NB4 (cell line): ENCODE results near the gene SDHB.

Source experiments
- MAX ChIP-seq: IDR thresholded peaks from 2 replicates; pipeline ENCODE4 v1.6.1; 2011; ENCODE audit warnings: low read depth, low read length
- MYC ChIP-seq: IDR thresholded peaks from 2 replicates; pipeline ENCODE4 v1.6.1; 2011; ENCODE audit warnings: low read depth, low read length
- POLR2A ChIP-seq: IDR thresholded peaks from 2 replicates; pipeline ENCODE4 v1.6.1; 2011; ENCODE audit warnings: mild to moderate bottlenecking; ENCODE audit not compliant: insufficient read length; ENCODE audit errors: extremely low read depth
- TF ChIP-seq, protein P1 (sequence below): IDR thresholded peaks from one replicate; pipeline ENCODE4 v1.5.1; 2012; ENCODE audit warnings: low read depth, low read length

- TF ChIP-seq, protein P1, sequence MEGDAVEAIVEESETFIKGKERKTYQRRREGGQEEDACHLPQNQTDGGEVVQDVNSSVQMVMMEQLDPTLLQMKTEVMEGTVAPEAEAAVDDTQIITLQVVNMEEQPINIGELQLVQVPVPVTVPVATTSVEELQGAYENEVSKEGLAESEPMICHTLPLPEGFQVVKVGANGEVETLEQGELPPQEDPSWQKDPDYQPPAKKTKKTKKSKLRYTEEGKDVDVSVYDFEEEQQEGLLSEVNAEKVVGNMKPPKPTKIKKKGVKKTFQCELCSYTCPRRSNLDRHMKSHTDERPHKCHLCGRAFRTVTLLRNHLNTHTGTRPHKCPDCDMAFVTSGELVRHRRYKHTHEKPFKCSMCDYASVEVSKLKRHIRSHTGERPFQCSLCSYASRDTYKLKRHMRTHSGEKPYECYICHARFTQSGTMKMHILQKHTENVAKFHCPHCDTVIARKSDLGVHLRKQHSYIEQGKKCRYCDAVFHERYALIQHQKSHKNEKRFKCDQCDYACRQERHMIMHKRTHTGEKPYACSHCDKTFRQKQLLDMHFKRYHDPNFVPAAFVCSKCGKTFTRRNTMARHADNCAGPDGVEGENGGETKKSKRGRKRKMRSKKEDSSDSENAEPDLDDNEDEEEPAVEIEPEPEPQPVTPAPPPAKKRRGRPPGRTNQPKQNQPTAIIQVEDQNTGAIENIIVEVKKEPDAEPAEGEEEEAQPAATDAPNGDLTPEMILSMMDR, result no peak
- TF ChIP-seq MAX, result no peak
- TF ChIP-seq POLR2A, result no peak
- TF ChIP-seq MYC, result no peak
Observed at GRCh38 chr1:17080085-17080759, 26.4 kb upstream of the SDHB start.
